SU-DHL-6 (cell line): ENCODE results near the gene ZNF593.

ENCODE experiments used
- CTCF ChIP-seq: fragments of 200-600 bp; sonication (generic); IDR thresholded peaks from one replicate; pipeline ENCODE4 v1.5.1; 2017; ENCODE audit warnings: antibody characterized with exemption, mild to moderate bottlenecking, low read length, moderate library complexity; ENCODE audit not compliant: insufficient read depth, poor library complexity, severe bottlenecking
- EZH2phosphoT487 ChIP-seq: fragments of 200-600 bp; sonication (generic), shearing (Covaris generic); conservative IDR thresholded peaks from 2 replicates; pipeline ENCODE4 v1.6.1; 2018; ENCODE audit warnings: mild to moderate bottlenecking, antibody characterized with exemption, low read length, moderate library complexity, mixed read lengths

- TF ChIP-seq CTCF (no peak), EZH2phosphoT487 (no peak)
These were observed 2.9 kb upstream of the ZNF593 start for GRCh38 chr1:26166719-26167281.
